Hippocampal formation (tissue), 2 donors: ENCODE measurements around the gene EPB41.
"Not testable (repeated sequence)": the region's sequence is repeated elsewhere in the genome, so short reads cannot be mapped to it uniquely, and the experiment has no call there.

Experiments
- DNase-seq, 2 donors: peaks; one replicate each; lab custom pipeline; 2025; lab: John Stamatoyannopoulos, UW

Gene EPB41

GRCh38 chr1:29133861-29134694 is 219.7 kb downstream of the EPB41 start:
- no peak for DNase-seq

GRCh38 chr1:29134695-29135028 is 220.3 kb downstream of the EPB41 start:
- no peak for DNase-seq

DNA sequence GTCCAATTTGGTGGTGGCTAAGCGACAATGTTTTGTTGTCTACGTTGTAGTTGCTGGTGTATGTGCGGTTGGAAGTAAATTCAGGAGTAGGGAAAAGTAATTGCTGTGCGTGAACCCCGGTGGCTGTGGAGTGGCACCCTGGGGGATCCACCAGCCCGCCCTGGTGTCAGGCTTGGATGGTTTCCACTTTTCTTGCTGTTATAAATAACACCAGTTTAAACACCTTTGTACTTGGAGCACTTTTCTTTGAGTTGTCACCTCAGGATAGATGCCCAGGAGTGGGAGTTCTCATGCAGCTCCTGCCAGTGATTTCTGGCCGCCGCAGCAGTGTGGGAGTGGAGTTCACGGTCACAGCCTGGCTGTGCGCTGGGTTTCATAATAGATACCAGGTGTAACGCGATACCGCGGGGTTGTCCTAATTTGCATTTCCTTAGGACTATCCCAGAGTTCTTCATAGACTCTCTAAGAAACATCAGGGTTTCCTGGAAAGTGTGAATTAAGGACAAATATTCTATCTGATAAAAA is 222.1 kb downstream of the EPB41 start:
- no peak for DNase-seq

- no peak for DNase-seq
These were observed 228.3 kb downstream of the EPB41 start for GRCh38 chr1:29142714-29143113.

DNA sequence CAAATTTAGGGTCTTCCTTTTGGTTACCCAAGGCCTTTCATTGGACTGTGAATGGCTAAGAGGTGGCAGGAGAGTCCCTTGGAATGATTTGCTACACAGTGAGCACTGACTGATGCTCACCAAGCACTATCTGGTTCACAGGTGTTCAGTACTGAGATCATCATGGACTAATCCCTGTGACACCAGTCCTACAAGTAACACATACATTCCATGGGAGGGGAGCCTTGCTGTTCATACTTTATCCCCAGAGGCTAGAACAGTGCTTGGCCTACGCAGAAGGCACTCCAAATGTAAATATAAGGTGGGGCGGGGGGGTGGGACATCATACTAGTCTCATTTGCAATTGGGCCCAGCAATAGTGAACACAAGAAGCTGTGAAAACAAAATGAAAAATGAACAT is 229.8 kb downstream of the EPB41 start:
- no peak for DNase-seq

DNA sequence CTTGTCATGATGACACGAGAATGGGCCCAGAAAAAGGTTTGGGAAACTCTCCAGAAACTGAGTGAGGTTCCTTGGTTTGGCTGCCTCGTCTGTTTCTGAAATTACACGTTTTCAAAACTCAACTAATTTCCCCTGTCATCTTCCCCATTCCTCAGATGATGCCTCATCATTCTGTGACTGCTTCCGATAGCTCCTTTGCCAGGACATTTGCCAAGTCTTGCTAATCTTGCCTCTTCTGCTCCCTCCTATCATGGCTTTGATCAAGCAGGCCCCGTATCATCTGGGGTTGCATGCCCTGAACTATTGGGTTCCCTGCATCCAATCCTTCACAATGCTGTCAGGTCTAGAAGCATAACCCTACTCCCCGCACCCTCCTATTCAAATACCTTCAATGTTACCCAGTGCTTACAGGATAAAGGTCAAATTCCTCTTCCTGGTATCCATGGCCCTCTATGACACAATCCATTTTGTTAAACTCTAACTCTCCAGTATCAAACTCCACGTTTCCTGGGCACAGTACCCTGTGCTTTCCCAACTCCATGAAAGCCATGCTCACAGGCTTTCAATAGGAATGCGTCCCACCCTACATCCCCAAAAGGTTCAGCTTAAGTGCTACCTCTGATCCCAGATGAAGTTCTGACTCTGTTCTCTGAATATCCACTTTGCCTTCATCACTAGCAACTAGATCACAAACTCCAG is 231.5 kb downstream of the EPB41 start:
- DNase-seq = no peak

DNA sequence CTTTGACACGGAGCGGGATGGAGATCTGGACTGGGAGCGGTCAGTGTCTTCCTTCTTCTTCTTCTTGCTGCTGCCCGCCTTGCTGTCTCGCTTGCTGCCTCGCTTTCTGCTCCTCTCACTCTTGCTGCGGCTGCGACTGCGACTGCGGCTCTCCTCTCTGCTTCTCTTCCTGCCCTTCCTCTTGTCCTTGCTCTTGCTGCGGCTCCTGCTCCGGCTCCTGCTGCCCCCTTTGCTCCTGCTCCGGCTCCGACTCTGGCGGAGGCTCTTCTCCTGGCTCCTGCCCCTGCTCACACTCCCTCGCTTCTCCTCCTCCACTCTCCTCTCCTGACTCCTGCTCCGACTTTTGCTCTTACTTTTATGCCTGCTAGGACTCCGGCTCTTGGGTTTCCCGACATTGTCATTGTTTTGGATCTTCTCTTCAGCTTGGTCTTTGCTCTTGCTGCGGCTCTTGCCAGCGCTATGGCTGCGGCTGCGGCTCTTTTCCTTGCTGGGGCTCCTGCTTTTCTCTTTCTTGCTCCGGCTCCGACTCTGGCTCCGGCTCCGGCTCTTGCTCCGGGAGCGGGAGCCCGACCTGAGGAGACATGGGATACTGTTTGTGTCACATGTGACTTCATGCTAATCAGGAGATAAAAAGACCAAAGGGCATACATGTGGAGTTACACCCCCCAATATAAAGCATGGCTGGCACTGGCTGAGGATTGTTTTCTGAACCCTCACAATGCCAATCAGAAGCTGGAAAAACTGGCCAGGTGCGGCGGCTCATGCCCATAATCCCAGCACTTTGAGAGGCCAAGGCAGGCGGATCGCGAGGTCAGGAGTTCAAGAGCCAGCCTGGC is 234.5 kb downstream of the EPB41 start:
- no peak for DNase-seq

GRCh38 chr1:29150346-29150745 is 236.0 kb downstream of the EPB41 start:
- DNase-seq = not testable (repeated sequence)

DNA sequence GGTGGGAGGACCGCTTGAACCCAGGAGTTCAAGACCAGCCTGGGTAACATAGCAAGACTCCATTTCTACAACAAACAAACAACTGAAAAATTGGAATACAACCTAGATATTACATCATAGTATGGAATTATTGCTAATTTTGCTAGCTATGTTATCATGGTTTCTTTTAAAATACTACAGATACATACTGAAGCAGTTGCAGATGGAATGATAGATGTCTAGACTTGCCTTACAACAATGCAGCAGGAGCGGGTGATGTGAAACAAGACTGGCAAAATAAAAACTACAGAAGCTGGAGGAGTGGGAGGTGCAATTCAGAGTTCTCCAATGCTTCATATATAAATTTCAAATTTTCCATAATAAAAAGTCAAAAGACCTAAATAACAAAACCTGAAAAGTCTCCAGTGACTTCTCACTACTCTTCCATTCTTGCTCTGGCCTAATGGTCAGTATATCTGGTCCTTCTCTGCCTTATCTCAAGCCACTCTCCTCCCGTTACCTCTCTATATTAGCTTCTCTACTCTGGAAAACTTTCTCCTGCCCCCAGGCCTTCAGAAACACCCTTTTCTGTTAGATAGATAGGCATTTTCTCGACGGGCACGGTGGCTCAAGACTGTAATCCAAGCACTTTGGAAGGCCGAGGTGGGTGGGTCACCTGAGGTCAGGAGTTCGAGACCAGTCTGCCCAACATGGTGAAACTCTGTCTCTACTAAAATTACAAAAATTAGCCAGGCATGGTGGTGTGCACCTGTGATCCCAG is 237.9 kb downstream of the EPB41 start:
- no peak for DNase-seq

DNA sequence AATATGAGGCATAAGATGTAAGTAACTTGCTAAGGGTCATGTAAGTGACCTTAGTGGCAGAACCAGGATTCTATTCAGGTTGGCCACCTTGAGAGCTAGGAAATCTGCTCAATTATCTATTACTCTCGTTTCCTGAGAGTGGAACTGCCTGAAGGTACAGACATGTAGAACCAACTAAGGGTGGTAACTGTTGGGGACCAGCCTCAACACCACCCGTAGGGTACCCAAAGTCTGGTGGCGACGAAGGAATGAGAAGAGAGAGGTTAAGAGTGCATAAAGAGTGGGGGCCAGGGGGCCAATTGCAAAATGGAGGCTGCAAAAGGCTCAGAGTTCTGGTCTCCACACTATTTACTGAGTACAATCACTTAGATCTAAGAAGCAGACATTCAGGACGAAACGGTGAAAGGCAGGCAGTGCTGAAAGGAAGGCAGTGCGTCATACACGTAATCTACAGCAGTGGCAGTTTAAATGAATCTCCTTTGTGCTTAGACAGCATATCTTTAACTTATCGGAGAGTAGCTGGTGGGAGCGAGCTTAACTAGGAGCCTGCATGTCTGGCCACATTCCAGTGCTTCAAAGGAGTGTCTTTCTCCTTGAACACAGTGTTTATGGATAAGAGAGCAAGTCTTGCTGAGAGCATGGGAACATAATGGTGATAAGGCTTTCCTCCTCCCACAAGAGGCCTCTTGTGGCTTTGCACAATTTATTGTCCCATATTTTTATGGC is 242.3 kb downstream of the EPB41 start:
- DNase-seq = no peak

GRCh38 chr1:29157269-29157601 is 242.9 kb downstream of the EPB41 start:
- no peak for DNase-seq

DNA sequence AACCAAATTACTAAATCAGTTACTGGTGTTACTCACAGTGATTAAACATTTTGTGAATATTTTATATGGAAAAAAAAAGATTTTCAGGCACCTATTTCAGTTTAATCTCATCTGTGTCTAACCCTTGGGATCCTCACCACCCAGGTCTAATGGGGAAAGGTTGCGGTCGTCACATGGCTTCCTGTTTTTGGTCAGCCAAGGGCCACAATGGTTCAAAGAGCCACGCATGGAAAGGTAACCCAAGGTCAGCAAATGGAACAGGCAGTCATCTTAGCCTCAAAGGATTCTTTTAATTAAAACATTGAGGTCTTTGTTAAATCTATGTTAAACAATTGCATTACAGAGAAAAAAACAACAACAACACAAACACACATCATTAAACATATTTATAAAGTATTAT is 245.4 kb downstream of the EPB41 start:
- no peak for DNase-seq

- DNase-seq = no peak
These were observed 247.7 kb downstream of the EPB41 start for GRCh38 chr1:29162025-29162424.

DNA sequence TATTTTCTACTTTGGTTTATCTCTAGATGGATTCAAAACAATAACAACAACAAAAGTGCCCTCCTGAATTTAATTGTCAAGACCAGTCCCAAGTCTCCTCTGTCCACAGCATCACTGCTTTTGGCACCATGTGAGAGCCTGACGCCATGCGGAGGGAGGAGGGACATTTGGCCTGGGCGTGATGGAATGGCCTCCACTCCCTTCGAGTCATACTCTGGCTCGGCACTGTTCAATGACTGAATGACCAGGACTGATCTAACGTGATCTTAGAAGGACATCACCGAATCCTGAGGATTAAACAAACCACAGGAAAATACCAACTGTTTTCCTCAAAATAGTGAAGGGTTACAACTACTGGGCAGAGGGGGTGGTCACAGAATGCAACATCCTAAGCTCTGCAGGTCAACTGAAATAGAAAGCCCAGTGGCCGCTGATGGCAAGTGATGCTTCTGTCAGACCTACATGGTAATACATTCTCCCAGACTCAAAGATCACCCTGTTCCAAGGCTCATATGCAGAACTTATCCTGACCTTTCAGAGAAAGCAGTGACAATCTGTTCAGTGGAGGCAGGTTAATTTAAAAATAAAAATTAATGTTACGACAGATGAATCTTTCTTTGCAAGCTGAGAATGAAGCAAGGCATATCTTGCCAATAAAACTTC is 248.2 kb downstream of the EPB41 start:
- DNase-seq = no peak

DNA sequence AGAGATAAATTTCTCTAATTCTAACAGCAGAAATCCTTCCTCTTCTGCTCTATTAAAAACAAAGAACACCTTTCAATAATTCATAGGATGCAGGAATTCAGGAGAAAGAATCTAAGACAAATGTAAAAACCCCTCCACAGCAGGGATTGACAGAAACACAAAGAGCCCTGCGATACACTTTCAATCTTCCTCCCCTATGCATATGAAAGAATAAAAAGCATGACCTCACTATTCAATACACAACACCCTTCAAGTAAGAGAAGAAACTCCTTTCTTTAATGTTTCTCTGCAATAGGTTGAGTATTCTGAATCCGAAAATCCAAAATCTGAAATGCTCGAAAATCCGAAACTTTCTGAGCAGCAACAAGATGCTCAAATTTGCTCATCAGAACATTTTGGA is 250.2 kb downstream of the EPB41 start:
- DNase-seq = no peak

DNA sequence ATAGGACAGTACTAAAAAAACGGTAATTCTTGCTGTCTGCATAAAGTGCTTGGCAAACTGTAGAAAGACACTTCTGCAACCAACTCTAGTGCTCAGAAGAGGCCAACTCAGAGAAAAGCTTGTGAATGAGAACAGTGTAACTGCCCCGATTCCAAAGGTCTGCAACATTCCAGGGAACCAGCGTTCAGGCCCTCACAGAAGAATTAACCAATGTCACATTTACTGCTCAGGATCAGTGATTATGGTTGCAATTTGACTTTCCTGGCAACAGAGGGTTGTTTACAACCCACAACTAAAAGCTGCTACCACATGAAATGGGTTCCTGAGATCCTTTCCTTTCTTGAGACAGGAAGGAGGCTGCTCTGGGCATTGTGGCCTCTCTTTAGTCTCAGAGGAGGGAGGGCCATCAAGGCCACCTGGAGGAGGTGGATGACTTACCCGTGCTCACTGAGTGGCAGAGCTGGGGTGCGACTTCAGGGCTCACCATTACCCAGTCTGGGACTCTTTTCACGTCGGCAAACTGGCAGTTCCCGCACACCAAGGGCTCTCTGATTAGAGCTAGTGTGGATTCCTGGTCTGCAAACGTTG is 252.0 kb downstream of the EPB41 start:
- no peak for DNase-seq

GRCh38 chr1:29167904-29168303 is 253.5 kb downstream of the EPB41 start:
- DNase-seq = no peak
